Mesendoderm (in vitro differentiated cells): Measurements from ENCODE around the gene IL5.

Source experiments
- DNase-seq: peaks from one replicate; pipeline ENCODE4 v3.0.0; 2013
- H2AK5ac ChIP-seq: 2 replicates; pipeline ENCODE4 v1.6.1; 2013; ENCODE audit warnings: low read length, inconsistent platforms
- H2BK120ac ChIP-seq: 2 replicates; pipeline ENCODE4 v1.6.1; 2013; ENCODE audit warnings: low read depth, mild to moderate bottlenecking, low read length, moderate library complexity, mixed read lengths
- H2BK15ac ChIP-seq: replicated peaks from 2 replicates; pipeline ENCODE4 v1.6.1; 2013; ENCODE audit warnings: low read depth, mild to moderate bottlenecking, moderate library complexity
- H2BK5ac ChIP-seq: 2 replicates; pipeline ENCODE4 v1.6.1; 2013; ENCODE audit warnings: low read length, inconsistent platforms
- H3K18ac ChIP-seq: 2 replicates; pipeline ENCODE4 v1.6.1; 2013; ENCODE audit warnings: mild to moderate bottlenecking, low read length, mixed read lengths
- H3K23ac ChIP-seq: one replicate; pipeline ENCODE4 v1.6.1; 2013; ENCODE audit warnings: low read length
- H3K27ac ChIP-seq: 2 replicates; pipeline ENCODE4 v1.5.1; 2013; ENCODE audit warnings: low read depth, mild to moderate bottlenecking, inconsistent platforms, low read length, moderate library complexity
- H3K27me3 ChIP-seq: 2 replicates; pipeline ENCODE4 v1.6.1; 2013; ENCODE audit warnings: low read length, control low read depth, mild to moderate bottlenecking, inconsistent platforms; ENCODE audit not compliant: insufficient read depth, poor library complexity
- H3K36me3 ChIP-seq: 2 replicates; pipeline ENCODE4 v1.6.1; 2013; ENCODE audit warnings: low read length, inconsistent platforms; ENCODE audit not compliant: control insufficient read depth, insufficient read depth
- H3K4ac ChIP-seq: one replicate; pipeline ENCODE4 v1.6.1; 2013; ENCODE audit warnings: low read depth, mild to moderate bottlenecking, low read length, moderate library complexity
- H3K4me1 ChIP-seq: 2 replicates; pipeline ENCODE4 v1.6.1; 2013; ENCODE audit warnings: low read depth, low read length, inconsistent platforms; ENCODE audit not compliant: control insufficient read depth
- H3K4me2 ChIP-seq: 2 replicates; pipeline ENCODE4 v1.6.1; 2013; ENCODE audit warnings: low read length
- H3K4me3 ChIP-seq: 2 replicates; pipeline ENCODE4 v1.5.1; 2013; ENCODE audit warnings: mild to moderate bottlenecking, low read length
- H3K56ac ChIP-seq: one replicate; pipeline ENCODE4 v1.6.1; 2013; ENCODE audit warnings: low read length
- H3K79me1 ChIP-seq: 2 replicates; pipeline ENCODE4 v1.6.1; 2013; ENCODE audit warnings: low read length, inconsistent platforms
- H3K79me2 ChIP-seq: 2 replicates; pipeline ENCODE4 v1.6.1; 2013; ENCODE audit warnings: mild to moderate bottlenecking, low read length; ENCODE audit not compliant: control insufficient read depth, insufficient read depth
- H3K9ac ChIP-seq: 2 replicates; pipeline ENCODE4 v1.6.1; 2013; ENCODE audit warnings: low read length, inconsistent platforms
- H4K5ac ChIP-seq: one replicate; pipeline ENCODE4 v1.6.1; 2013; ENCODE audit warnings: low read length
- H4K8ac ChIP-seq: one replicate; pipeline ENCODE4 v1.6.1; 2013; ENCODE audit warnings: low read depth, mild to moderate bottlenecking, control low read depth, low read length, moderate library complexity
- WGBS: extraction: QIAGEN DNeasy Blood & Tissue Kit; methylation state at CpG from one replicate; pipeline ENCODE4 v1.1.7; 2013; ENCODE audit warnings: low lambda C conversion rate, missing lambda C conversion rate; ENCODE audit not compliant: insufficient coverage; ENCODE audit errors: extremely low coverage; 5-methylcytosine and 5-hydroxymethylcytosine counted together

The IL5 gene

GRCh38 chr5:132504746-132505145 is 38.6 kb downstream of the IL5 start:
- Histone ChIP-seq H2AK5ac (no peak overlapping the region), H3K27ac (no peak overlapping the region), H3K9ac (no peak overlapping the region), H2BK120ac (no peak overlapping the region), H3K4ac (no peak overlapping the region), H3K4me1 (no peaks in the 10 kb centered on the region), H3K18ac (no peak overlapping the region), H3K4me3 (no peak overlapping the region), H3K27me3 (no peaks in the 10 kb centered on the region), H4K8ac (no peak overlapping the region), H3K79me2 (no peaks in the 10 kb centered on the region), H2BK5ac (no peak overlapping the region), H3K4me2 (no peak overlapping the region), H4K5ac (no peak overlapping the region), H3K36me3 (no peaks in the 10 kb centered on the region), H3K79me1 (no peaks in the 10 kb centered on the region), H3K23ac (no peak overlapping the region), H2BK15ac (no peak overlapping the region), H3K56ac (no peak overlapping the region)
- no CpG with 5 or more reads among the region's 4 CpGs for WGBS
- no peak for DNase-seq

- Histone ChIP-seq H4K8ac (no peak overlapping the region), H3K18ac (no peak overlapping the region), H2BK120ac (no peak overlapping the region), H3K4me1 (no peaks in the 10 kb centered on the region), H3K23ac (no peak overlapping the region), H3K36me3 (no peaks in the 10 kb centered on the region), H4K5ac (no peak overlapping the region), H3K79me2 (no peaks in the 10 kb centered on the region), H3K4ac (no peak overlapping the region), H2BK5ac (no peak overlapping the region), H2BK15ac (no peak overlapping the region), H3K27ac (no peak overlapping the region), H3K4me3 (no peak overlapping the region), H3K56ac (no peak overlapping the region), H3K79me1 (no peaks in the 10 kb centered on the region), H3K4me2 (no peak overlapping the region), H3K27me3 (no peaks in the 10 kb centered on the region), H3K9ac (no peak overlapping the region), H2AK5ac (no peak overlapping the region)
- no CpG with 5 or more reads among the region's 4 CpGs for whole genome bisulfite sequencing
- DNase-seq, result no peak
Measured at GRCh38 chr5:132503244-132503643, 40.1 kb downstream of the IL5 start.

GRCh38 chr5:132501961-132502931 is 41.1 kb downstream of the IL5 start:
- DNase-seq, result no peak
- Histone ChIP-seq H4K8ac (no peak overlapping the region), H3K4me3 (no peak overlapping the region), H3K4me2 (no peak overlapping the region), H3K56ac (no peak overlapping the region), H3K79me1 (no peaks in the 10 kb centered on the region), H2BK15ac (no peak overlapping the region), H3K27me3 (no peaks in the 10 kb centered on the region), H2AK5ac (no peak overlapping the region), H2BK5ac (no peak overlapping the region), H3K23ac (no peak overlapping the region), H3K9ac (no peak overlapping the region), H3K4me1 (no peaks in the 10 kb centered on the region), H3K79me2 (no peaks in the 10 kb centered on the region), H4K5ac (no peak overlapping the region), H3K18ac (no peak overlapping the region), H3K4ac (no peak overlapping the region), H3K27ac (no peak overlapping the region), H2BK120ac (no peak overlapping the region), H3K36me3 (no peaks in the 10 kb centered on the region)
- no CpG with 5 or more reads among the region's 10 CpGs for WGBS

DNA sequence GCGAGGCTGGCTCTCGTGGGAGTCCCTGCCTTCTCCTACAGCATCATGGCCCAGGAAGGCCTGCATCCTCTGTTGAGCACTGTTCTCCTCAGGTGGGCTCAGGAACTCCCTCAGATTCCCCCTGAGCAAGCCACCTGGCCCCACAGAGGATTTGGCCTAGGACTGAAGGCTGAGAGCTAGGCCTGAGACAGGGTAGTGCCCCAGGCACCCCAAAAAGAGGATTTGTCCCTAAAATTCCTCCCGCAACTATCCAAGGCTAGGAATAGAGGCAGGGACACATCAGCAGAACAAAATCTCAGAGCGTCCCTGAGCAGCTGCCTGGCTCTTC is 41.7 kb downstream of the IL5 start:
- Histone ChIP-seq H3K4me3 (no peak overlapping the region), H3K4ac (no peak overlapping the region), H3K23ac (no peak overlapping the region), H3K79me1 (no peaks in the 10 kb centered on the region), H3K79me2 (no peaks in the 10 kb centered on the region), H3K9ac (no peak overlapping the region), H3K18ac (no peak overlapping the region), H3K27me3 (no peaks in the 10 kb centered on the region), H3K27ac (no peak overlapping the region), H4K5ac (no peak overlapping the region), H2BK5ac (no peak overlapping the region), H3K56ac (no peak overlapping the region), H2BK120ac (no peak overlapping the region), H3K4me1 (no peaks in the 10 kb centered on the region), H2BK15ac (no peak overlapping the region), H3K4me2 (no peak overlapping the region), H4K8ac (no peak overlapping the region), H2AK5ac (no peak overlapping the region), H3K36me3 (no peaks in the 10 kb centered on the region)
- no CpG with 5 or more reads among the region's 4 CpGs for WGBS
- DNase-seq, result no peak

DNA sequence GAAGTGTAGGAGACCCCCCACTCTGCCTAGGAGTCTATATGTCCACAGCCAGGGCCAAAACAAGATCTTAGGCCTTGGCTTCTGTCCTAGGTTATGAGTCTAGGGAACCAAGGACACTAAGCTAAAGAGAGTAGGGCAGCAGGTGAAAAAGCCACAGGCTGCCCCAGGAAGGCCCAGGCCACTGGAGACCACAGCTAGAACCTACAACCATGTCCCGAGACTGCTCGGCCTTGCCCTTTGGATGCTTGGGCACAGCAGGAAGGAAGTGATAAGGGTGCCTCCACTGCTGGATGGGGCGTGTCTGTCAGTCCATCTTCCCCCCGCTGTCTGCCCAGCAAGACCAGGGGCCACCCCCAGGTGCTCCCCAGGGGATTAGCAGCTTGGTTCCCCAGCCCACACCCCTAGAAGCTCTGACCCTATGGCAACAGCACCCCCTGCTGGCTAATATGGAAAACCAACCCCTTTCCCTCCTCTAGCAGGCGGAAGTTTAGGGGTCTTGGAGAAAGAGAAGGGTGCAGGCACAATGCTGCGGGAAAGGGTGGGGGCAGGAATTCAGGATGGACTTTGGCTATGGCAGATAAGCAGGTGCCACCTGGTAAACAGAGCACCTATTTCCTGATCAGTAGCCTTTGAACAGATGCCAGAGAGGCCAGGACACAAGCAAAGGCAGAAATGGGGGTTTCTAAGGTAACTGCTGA is 42.2 kb downstream of the IL5 start:
- H2BK15ac ChIP-seq, result no peak overlapping the region
- H3K23ac ChIP-seq, result no peak overlapping the region
- H3K79me1 ChIP-seq, result no peaks in the 10 kb centered on the region
- no peak overlapping the region for H3K4me2 ChIP-seq
- H2AK5ac ChIP-seq, result no peak overlapping the region
- H3K9ac ChIP-seq, result no peak overlapping the region
- H3K79me2 ChIP-seq, result no peaks in the 10 kb centered on the region
- no peak overlapping the region for H3K27ac ChIP-seq
- H3K56ac ChIP-seq, result no peak overlapping the region
- H3K18ac ChIP-seq, result no peak overlapping the region
- H2BK5ac ChIP-seq, result no peak overlapping the region
- peak; percentile 78 for DNase-seq
- H3K4ac ChIP-seq, result no peak overlapping the region
- WGBS, result no CpG with 5 or more reads among the region's 6 CpGs
- no peak overlapping the region for H2BK120ac ChIP-seq
- H4K5ac ChIP-seq, result no peak overlapping the region
- no peaks in the 10 kb centered on the region for H3K4me1 ChIP-seq
- H4K8ac ChIP-seq, result no peak overlapping the region
- no peak overlapping the region for H3K4me3 ChIP-seq
- no peaks in the 10 kb centered on the region for H3K27me3 ChIP-seq
- no peaks in the 10 kb centered on the region for H3K36me3 ChIP-seq
